B cell (primary cell): ENCODE data around the gene CCDC54. TPM values are rescaled to one million over a fixed set of nuclear protein-coding genes. Genes with fewer than 3 reads are reported as not detected.

Experiments
- ATAC-seq: fragments of 200-7000 bp; cut with Tn5 transposase; one replicate; pipeline ENCODE4 v1.10.0; 2021; ENCODE audit warnings: low read depth, mild to moderate bottlenecking, moderate number of reproducible peaks, moderate library complexity
- CTCF ChIA-PET: fragments of 350-600 bp; sonication (Branson Sonifier 250); formaldehyde crosslinking; loops from one replicate; lab custom pipeline; 2021; ENCODE audit warnings: antibody characterized with exemption, inconsistent platforms; lab: Charles Lee
- POLR2A ChIA-PET: fragments of 350-600 bp; sonication (Branson Sonifier 250); formaldehyde crosslinking; loops from one replicate; lab custom pipeline; 2021; ENCODE audit warnings: antibody characterized with exemption; lab: Charles Lee
- DNase-seq: peaks from one replicate; pipeline ENCODE4 v3.0.0; 2013
- H2AFZ ChIP-seq: 2 replicates; pipeline ENCODE4 v1.6.1; 2012; ENCODE audit warnings: mild to moderate bottlenecking, low read depth, low read length; ENCODE audit not compliant: insufficient read depth, poor library complexity, severe bottlenecking
- H3K27ac ChIP-seq, 2 donors: 1 replicate in 1 of 2; 2 replicates in 1 of 2; pipeline ENCODE4 v1.5.1; 2012 to 2013; ENCODE audit warnings: low read length in 2 of 2, mild to moderate bottlenecking in 2 of 2, moderate library complexity in 1 of 2
- H3K27me3 ChIP-seq, 4 experiments: fragments of 200-600 bp in 1 of 4; sonication (generic) in 1 of 4; replicated peaks in 1 of 4; 1 replicate in 2 of 4; 2 replicates in 2 of 4; pipeline versions ENCODE4 v1.6.1 to v1.7.0; 2013 to 2016; ENCODE audit warnings: low read length in 3 of 4, mild to moderate bottlenecking in 2 of 4, mixed read lengths in 1 of 4, moderate library complexity in 1 of 4; ENCODE audit not compliant: insufficient read depth in 4 of 4, control insufficient read depth in 3 of 4; ENCODE audit errors: control extremely low read depth in 1 of 4
- H3K36me3 ChIP-seq, 2 experiments: replicated peaks in 1 of 2; 1 replicate in 1 of 2; 2 replicates in 1 of 2; pipeline versions ENCODE4 v1.6.1 to v1.7.1; 2013; ENCODE audit warnings: low read length in 1 of 2; ENCODE audit not compliant: insufficient read depth in 2 of 2, control insufficient read depth in 1 of 2; ENCODE audit errors: control extremely low read depth in 1 of 2, extremely low read depth in 1 of 2
- H3K4me1 ChIP-seq, 2 donors: fragments of 200-600 bp in 1 of 2; sonication (generic) in 1 of 2; 1 replicate in 1 of 2; 2 replicates in 1 of 2; pipeline versions ENCODE4 v1.5.1 to v1.6.1; 2013 to 2017; ENCODE audit warnings: low read length in 2 of 2; ENCODE audit not compliant: control insufficient read depth in 2 of 2, insufficient read depth in 2 of 2
- H3K4me2 ChIP-seq: replicated peaks from 2 replicates; pipeline ENCODE3; 2012; ENCODE audit warnings: mild to moderate bottlenecking, low read depth, low read length; ENCODE audit not compliant: poor library complexity, severe bottlenecking
- H3K4me3 ChIP-seq, 5 experiments: fragments of 200-600 bp in 1 of 5; sonication (generic) in 1 of 5; 1 replicate in 3 of 5; 2 replicates in 2 of 5; pipeline versions ENCODE4 v1.5.1 to v1.7.0; 2011 to 2016; ENCODE audit warnings: low read length in 4 of 5, mild to moderate bottlenecking in 4 of 5, low read depth in 2 of 5, control low read depth in 1 of 5, moderate library complexity in 1 of 5; ENCODE audit not compliant: insufficient read depth in 1 of 5; ENCODE audit errors: control extremely low read depth in 1 of 5, extremely low read depth in 1 of 5
- H3K79me2 ChIP-seq: fragments of 200-600 bp; sonication (generic); one replicate; pipeline ENCODE4 v1.6.0; 2016; ENCODE audit warnings: low read length; ENCODE audit not compliant: control insufficient read depth, insufficient read depth
- H3K9ac ChIP-seq: fragments of 200-600 bp; sonication (generic); 2 replicates; pipeline ENCODE4 v1.6.1; 2017; ENCODE audit warnings: mild to moderate bottlenecking, low read length, moderate library complexity
- H3K9me3 ChIP-seq, 3 donors: one replicate each; pipeline versions ENCODE4 v1.6.1 to v1.7.1; 2013; ENCODE audit warnings: low read length in 2 of 3; ENCODE audit not compliant: control insufficient read depth in 2 of 3, insufficient read depth in 1 of 3; ENCODE audit errors: control extremely low read depth in 1 of 3
- H4K20me1 ChIP-seq: 2 replicates; pipeline ENCODE4 v1.6.0; 2012; ENCODE audit warnings: mild to moderate bottlenecking, low read length; ENCODE audit not compliant: insufficient read depth, control insufficient read depth, poor library complexity, severe bottlenecking
- H3K27ac Mint-ChIP-seq: one replicate; pipeline ENCODE4 v1.8.0; 2021; ENCODE audit warnings: mixed read lengths
- H3K27me3 Mint-ChIP-seq: one replicate; pipeline ENCODE4 v1.8.0; 2021; ENCODE audit warnings: mixed read lengths
- H3K4me1 Mint-ChIP-seq: one replicate; pipeline ENCODE4 v1.8.0; 2021; ENCODE audit warnings: mixed read lengths
- H3K4me3 Mint-ChIP-seq: one replicate; pipeline ENCODE4 v1.8.0; 2021; ENCODE audit warnings: mixed read lengths
- H3K9me3 Mint-ChIP-seq: one replicate; pipeline ENCODE4 v1.8.0; 2022; ENCODE audit warnings: mixed read lengths; ENCODE audit not compliant: insufficient read depth
- EZH2 ChIP-seq: IDR thresholded peaks from 2 replicates; pipeline ENCODE4 v1.6.1; 2012; ENCODE audit warnings: borderline replicate concordance, low read depth, mild to moderate bottlenecking, moderate library complexity, low read length; ENCODE audit not compliant: insufficient read depth, poor library complexity, severe bottlenecking
- WGBS: methylation state at CpG from one replicate; pipeline ENCODE4 v1.1.5; 2013; ENCODE audit warnings: missing lambda C conversion rate; ENCODE audit not compliant: insufficient coverage; 5-methylcytosine and 5-hydroxymethylcytosine counted together
- intact Hi-C: fragments of 100-400 bp; cut with micrococcal nuclease; formaldehyde crosslinking; loops from one replicate; pipeline ENCODE4 v1.10.0; 2022
- polyA plus RNA-seq: library from polyadenylated mRNA; depleted of rRNA; stranded (reverse); fragments of >200 nt; gene quantifications from 2 replicates; pipeline ENCODE4 v1.2.3, GENCODE V29; 2012
- total RNA-seq, 2 donors: library from RNA; stranded (reverse); fragments of 120-200 nt in 1 of 2; gene quantifications; 1 replicate in 1 of 2; 2 replicates in 1 of 2; pipeline versions ENCODE4 v1.2.3 to v1.2.4, GENCODE V29; 2013 to 2022
- TF ChIP-seq, protein P1 (sequence below): fragments of 200-600 bp; IDR thresholded peaks from one replicate; pipeline ENCODE4 v1.8.0; 2022; ENCODE audit warnings: antibody characterized with exemption, mild to moderate bottlenecking

Gene CCDC54
- total and polyA plus RNA-seq, 2 donors (not counting 1 experiment from before 2014, with no cell fraction given), result not detected

DNA sequence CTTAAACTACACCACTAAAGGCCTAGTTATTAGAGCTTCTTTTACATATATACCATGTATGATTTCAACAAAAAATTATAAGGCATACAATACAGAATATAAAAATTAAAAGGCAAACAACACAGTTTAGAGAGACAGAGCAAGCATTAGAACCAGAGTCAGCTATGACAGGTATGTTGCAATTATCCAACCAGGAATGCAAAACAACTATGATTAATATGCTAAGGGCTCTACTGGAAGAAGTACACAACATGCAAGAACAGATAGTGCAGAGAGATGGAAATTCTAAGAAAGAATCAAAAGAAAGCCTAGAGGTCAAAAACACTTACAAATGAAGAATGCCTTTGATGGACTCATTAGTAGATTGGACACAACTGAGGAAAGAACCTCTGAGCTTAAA, 39.6 kb downstream of the CCDC54 start:
- Histone ChIP-seq H3K4me3 (no peak overlapping the region), H3K4me2 (no peak overlapping the region), H3K79me2 (no peaks in the 10 kb centered on the region), H4K20me1 (no peaks in the 10 kb centered on the region), H3K27ac (no peak overlapping the region), H3K9me3 (no peaks in the 10 kb centered on the region), H3K4me1 (peaks cover 0 to 3% of the 10 kb centered on the region in 2 donors), H3K36me3 (no peaks in the 10 kb centered on the region), H2AFZ (no peak overlapping the region), H3K9ac (no peak overlapping the region), H3K27me3 (no peaks in the 10 kb centered on the region)
- POLR2A ChIA-PET, result interaction anchor here (0.6 kb wide), 1 partner anchor 108 kb away, joined by 7 read pairs; no protein-coding TSS in a partner anchor
- H3K4me1 Mint-ChIP-seq, result peaks cover 9% of the 10 kb centered on the region
- peaks cover 3% of the 10 kb centered on the region for H3K27me3 Mint-ChIP-seq
- TF ChIP-seq EZH2, result no peak
- TF ChIP-seq, protein P1, sequence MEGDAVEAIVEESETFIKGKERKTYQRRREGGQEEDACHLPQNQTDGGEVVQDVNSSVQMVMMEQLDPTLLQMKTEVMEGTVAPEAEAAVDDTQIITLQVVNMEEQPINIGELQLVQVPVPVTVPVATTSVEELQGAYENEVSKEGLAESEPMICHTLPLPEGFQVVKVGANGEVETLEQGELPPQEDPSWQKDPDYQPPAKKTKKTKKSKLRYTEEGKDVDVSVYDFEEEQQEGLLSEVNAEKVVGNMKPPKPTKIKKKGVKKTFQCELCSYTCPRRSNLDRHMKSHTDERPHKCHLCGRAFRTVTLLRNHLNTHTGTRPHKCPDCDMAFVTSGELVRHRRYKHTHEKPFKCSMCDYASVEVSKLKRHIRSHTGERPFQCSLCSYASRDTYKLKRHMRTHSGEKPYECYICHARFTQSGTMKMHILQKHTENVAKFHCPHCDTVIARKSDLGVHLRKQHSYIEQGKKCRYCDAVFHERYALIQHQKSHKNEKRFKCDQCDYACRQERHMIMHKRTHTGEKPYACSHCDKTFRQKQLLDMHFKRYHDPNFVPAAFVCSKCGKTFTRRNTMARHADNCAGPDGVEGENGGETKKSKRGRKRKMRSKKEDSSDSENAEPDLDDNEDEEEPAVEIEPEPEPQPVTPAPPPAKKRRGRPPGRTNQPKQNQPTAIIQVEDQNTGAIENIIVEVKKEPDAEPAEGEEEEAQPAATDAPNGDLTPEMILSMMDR, result no peak
- H3K4me3 Mint-ChIP-seq, result no peak overlapping the region
- no peak for ATAC-seq
- CTCF ChIA-PET, result interaction anchor here (0.7 to 4.0 kb wide), 2 partner anchors 144 to 870 kb away, joined by 3 to 14 read pairs; no protein-coding TSS in a partner anchor
- no peak overlapping the region for H3K27ac Mint-ChIP-seq
- DNase-seq, result no peak
- no peaks in the 10 kb centered on the region for H3K9me3 Mint-ChIP-seq
- intact Hi-C loops, result no loop called here

DNA sequence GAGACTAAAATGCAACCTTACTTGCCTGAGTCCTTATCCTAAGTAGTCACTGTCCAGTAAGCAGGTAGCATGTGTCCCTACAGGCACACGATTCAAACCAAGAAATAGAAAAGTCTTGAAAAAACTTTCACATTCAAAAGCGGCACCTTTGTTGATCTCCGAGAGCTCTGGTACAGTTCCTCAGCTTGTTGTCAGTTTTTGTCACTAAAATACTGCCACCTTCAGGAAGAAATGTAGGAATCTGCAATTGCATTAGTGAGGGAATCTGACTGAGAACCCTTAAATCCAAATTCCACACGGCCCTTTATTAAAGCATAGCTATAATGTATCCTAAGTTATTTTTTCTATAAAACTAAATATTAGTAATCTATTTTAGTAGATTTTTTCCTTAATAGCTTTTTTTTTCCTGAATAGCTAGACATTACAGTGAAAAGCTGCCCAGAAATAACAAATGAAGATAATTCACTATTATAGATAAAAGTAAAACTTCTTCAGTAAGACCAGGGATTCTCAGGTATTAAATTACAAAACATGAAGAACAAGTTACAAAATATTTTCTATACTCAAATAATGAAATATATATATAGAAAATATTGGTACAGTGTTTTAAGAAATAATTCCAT, 44.0 kb downstream of the CCDC54 start:
- Mint-ChIP-seq H3K27me3 (peaks cover 3% of the 10 kb centered on the region), H3K9me3 (no peaks in the 10 kb centered on the region), H3K4me3 (peak overlapping the region; percentile 75), H3K27ac (no peak overlapping the region), H3K4me1 (peaks cover 16% of the 10 kb centered on the region)
- no CpG with 5 or more reads among the region's 4 CpGs for WGBS
- H3K4me3 ChIP-seq, result peak overlapping the region in 1 of 5 experiments; percentile 33
- peak overlapping the region; percentile 65 for H2AFZ ChIP-seq
- peaks cover 10 to 13% of the 10 kb centered on the region in 2 donors for H3K4me1 ChIP-seq
- intact Hi-C loops, result loop anchor here (1.0 to 10.0 kb wide), 5 partner anchors 9 to 324 kb away; no protein-coding TSS in a partner anchor
- peak overlapping the region; percentile 52 for H3K4me2 ChIP-seq
- H3K27ac ChIP-seq, result no peak overlapping the region
- DNase-seq (peak; percentile 63), ATAC-seq (peak; percentile 64)
- no peak for TF ChIP-seq EZH2
- TF ChIP-seq, protein P1, result peak; percentile 74
- H3K36me3 ChIP-seq, result no peaks in the 10 kb centered on the region
- no peaks in the 10 kb centered on the region for H3K27me3 ChIP-seq
- no peaks in the 10 kb centered on the region for H4K20me1 ChIP-seq
- H3K9me3 ChIP-seq, result no peaks in the 10 kb centered on the region
- no peaks in the 10 kb centered on the region for H3K79me2 ChIP-seq
- H3K9ac ChIP-seq, result no peak overlapping the region
- ChIA-PET CTCF (interaction anchor here (0.6 to 2.7 kb wide), 25 partner anchors 9 to 320 kb away, joined by 3 to 40 read pairs (median 4); partner anchors contain the start of gene BBX), POLR2A (interaction anchor here (0.7 kb wide), 1 partner anchor 707 kb away, joined by 3 read pairs; no protein-coding TSS in a partner anchor)
